ENCODE measurements around the gene STT3B.

GRCh38 chr3:31544634-31545033 lies 11.9 kb downstream of the STT3B start:
- no peak for TF ChIP-seq CTCF (IDR thresholded peaks at IDR 0.05)
- TF ChIP-seq POLR2A (IDR thresholded peaks at IDR 0.05): no peak
